Measurements from ENCODE around the gene HPCAL1.
"Not testable (repeated sequence)": the region's sequence is repeated elsewhere in the genome, so short reads cannot be mapped to it uniquely, and the experiment has no call there.

HPCAL1 gene

GRCh38 chr2:10447895-10448575, 145.3 kb downstream of the HPCAL1 start, which contains the start of gene ODC1:
Gene ODC1 (minus strand): TSS chr2:10448327. CDS start chr2:10445032, 3,295 bp downstream.
- peak; percentile 95 for DNase-seq

- peak; percentile 93 for DNase-seq
Observed at GRCh38 chr2:10448576-10449485, 146.1 kb downstream of the HPCAL1 start.

- no peak for DNase-seq
Observed at GRCh38 chr2:10449486-10449831, 146.8 kb downstream of the HPCAL1 start.

GRCh38 chr2:10449838-10450691, 147.4 kb downstream of the HPCAL1 start:
- DNase-seq = no peak

GRCh38 chr2:10451819-10452218, 149.1 kb downstream of the HPCAL1 start:
- no peak for DNase-seq

GRCh38 chr2:10452312-10452711, 149.6 kb downstream of the HPCAL1 start:
- no peak for DNase-seq

- DNase-seq = no peak
Observed at GRCh38 chr2:10452956-10453904, 150.5 kb downstream of the HPCAL1 start.

GRCh38 chr2:10453905-10454298, 151.2 kb downstream of the HPCAL1 start:
- DNase-seq = no peak

GRCh38 chr2:10454505-10454904, 151.8 kb downstream of the HPCAL1 start:
- DNase-seq = no peak

GRCh38 chr2:10457195-10457594, 154.5 kb downstream of the HPCAL1 start:
- not testable (repeated sequence) for DNase-seq

GRCh38 chr2:10457846-10458598, 155.3 kb downstream of the HPCAL1 start:
- no peak for DNase-seq

- no peak for DNase-seq
Observed at GRCh38 chr2:10460366-10460796, 157.7 kb downstream of the HPCAL1 start.

- no peak for DNase-seq
Observed at GRCh38 chr2:10462178-10463083, 159.7 kb downstream of the HPCAL1 start.

GRCh38 chr2:10465910-10466309, 163.2 kb downstream of the HPCAL1 start:
- no peak for DNase-seq

GRCh38 chr2:10466801-10467200, 164.1 kb downstream of the HPCAL1 start:
- no peak for DNase-seq

GRCh38 chr2:10467401-10467800, 164.7 kb downstream of the HPCAL1 start:
- no peak for DNase-seq

GRCh38 chr2:10469301-10469700, 166.6 kb downstream of the HPCAL1 start:
- DNase-seq = no peak

GRCh38 chr2:10469955-10470608, 167.4 kb downstream of the HPCAL1 start:
- DNase-seq = no peak

- DNase-seq = no peak
Observed at GRCh38 chr2:10471046-10471571, 168.4 kb downstream of the HPCAL1 start.
